Measurements from ENCODE around the gene SH2B3.
"Not testable (repeated sequence)": the region's sequence is repeated elsewhere in the genome, so short reads cannot be mapped to it uniquely, and the experiment has no call there.

Gene SH2B3

GRCh38 chr12:111405859-111406473 is at the start of gene SH2B3:
TSS of gene SH2B3 (plus strand) at chr12:111405923. CDS start at chr12:111418146, 12,223 bp downstream.
- DNase-seq = peak in 1 of 2 experiments; percentile 82

- DNase-seq = peak; percentile 69 to 75
Observed at GRCh38 chr12:111359231-111359913, 46.4 kb upstream of the SH2B3 start.

GRCh38 chr12:111359914-111360276 is 45.8 kb upstream of the SH2B3 start:
- DNase-seq = no peak

- no peak for DNase-seq
Observed at GRCh38 chr12:111360325-111360930, 45.3 kb upstream of the SH2B3 start.

- DNase-seq = no peak
Observed at GRCh38 chr12:111361073-111361716, 44.5 kb upstream of the SH2B3 start.

GRCh38 chr12:111361717-111362576 is 43.8 kb upstream of the SH2B3 start:
- no peak for DNase-seq

GRCh38 chr12:111362687-111363475 is 42.8 kb upstream of the SH2B3 start:
- DNase-seq = no peak

- DNase-seq = no peak
Observed at GRCh38 chr12:111363578-111363977, 42.1 kb upstream of the SH2B3 start.

- DNase-seq = no peak
Observed at GRCh38 chr12:111366075-111366474, 39.6 kb upstream of the SH2B3 start.

- no peak for DNase-seq
Observed at GRCh38 chr12:111366583-111366982, 39.1 kb upstream of the SH2B3 start.

- no peak for DNase-seq
Observed at GRCh38 chr12:111367661-111368221, 38.0 kb upstream of the SH2B3 start.

GRCh38 chr12:111368291-111368787 is 37.4 kb upstream of the SH2B3 start:
- peak; percentile 32 to 34 for DNase-seq

GRCh38 chr12:111368788-111369495 is 36.8 kb upstream of the SH2B3 start, which contains the start of gene PHETA1:
TSS of gene PHETA1 (minus strand) at chr12:111369095. CDS start at chr12:111363427, 5,668 bp downstream.
- peak; percentile 87 to 89 for DNase-seq

- DNase-seq = no peak
Observed at GRCh38 chr12:111369496-111370220, 36.1 kb upstream of the SH2B3 start.

- DNase-seq = not testable (repeated sequence)
Observed at GRCh38 chr12:111373231-111373630, 32.5 kb upstream of the SH2B3 start.

- no peak for DNase-seq
Observed at GRCh38 chr12:111377440-111377839, 28.3 kb upstream of the SH2B3 start.

- DNase-seq = no peak
Observed at GRCh38 chr12:111379942-111380554, 25.7 kb upstream of the SH2B3 start.

GRCh38 chr12:111384596-111384995 is 21.1 kb upstream of the SH2B3 start:
- no peak for DNase-seq

GRCh38 chr12:111386885-111387284 is 18.8 kb upstream of the SH2B3 start:
- DNase-seq = no peak
